ENCODE results near the gene INPP5A.

The INPP5A gene

GRCh38 chr10:132564249-132564605 is 26.6 kb downstream of the INPP5A start:
- no peak for DNase-seq (ENCODE audit: low read depth)
- no peak overlapping the region for H3K4me3 ChIP-seq (replicated peaks; ENCODE audit: low read depth, low read length)
- TF ChIP-seq, protein P1, sequence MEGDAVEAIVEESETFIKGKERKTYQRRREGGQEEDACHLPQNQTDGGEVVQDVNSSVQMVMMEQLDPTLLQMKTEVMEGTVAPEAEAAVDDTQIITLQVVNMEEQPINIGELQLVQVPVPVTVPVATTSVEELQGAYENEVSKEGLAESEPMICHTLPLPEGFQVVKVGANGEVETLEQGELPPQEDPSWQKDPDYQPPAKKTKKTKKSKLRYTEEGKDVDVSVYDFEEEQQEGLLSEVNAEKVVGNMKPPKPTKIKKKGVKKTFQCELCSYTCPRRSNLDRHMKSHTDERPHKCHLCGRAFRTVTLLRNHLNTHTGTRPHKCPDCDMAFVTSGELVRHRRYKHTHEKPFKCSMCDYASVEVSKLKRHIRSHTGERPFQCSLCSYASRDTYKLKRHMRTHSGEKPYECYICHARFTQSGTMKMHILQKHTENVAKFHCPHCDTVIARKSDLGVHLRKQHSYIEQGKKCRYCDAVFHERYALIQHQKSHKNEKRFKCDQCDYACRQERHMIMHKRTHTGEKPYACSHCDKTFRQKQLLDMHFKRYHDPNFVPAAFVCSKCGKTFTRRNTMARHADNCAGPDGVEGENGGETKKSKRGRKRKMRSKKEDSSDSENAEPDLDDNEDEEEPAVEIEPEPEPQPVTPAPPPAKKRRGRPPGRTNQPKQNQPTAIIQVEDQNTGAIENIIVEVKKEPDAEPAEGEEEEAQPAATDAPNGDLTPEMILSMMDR (IDR thresholded peaks at IDR 0.05; ENCODE audit: low read length, missing control alignments), result no peak

GRCh38 chr10:132564690-132565089 is 27.1 kb downstream of the INPP5A start:
- TF ChIP-seq, protein P1 (IDR thresholded peaks at IDR 0.05; ENCODE audit: low read length, missing control alignments), result no peak
- H3K4me3 ChIP-seq (replicated peaks; ENCODE audit: low read depth, low read length), result no peak overlapping the region
- no peak for DNase-seq (ENCODE audit: low read depth)

DNA sequence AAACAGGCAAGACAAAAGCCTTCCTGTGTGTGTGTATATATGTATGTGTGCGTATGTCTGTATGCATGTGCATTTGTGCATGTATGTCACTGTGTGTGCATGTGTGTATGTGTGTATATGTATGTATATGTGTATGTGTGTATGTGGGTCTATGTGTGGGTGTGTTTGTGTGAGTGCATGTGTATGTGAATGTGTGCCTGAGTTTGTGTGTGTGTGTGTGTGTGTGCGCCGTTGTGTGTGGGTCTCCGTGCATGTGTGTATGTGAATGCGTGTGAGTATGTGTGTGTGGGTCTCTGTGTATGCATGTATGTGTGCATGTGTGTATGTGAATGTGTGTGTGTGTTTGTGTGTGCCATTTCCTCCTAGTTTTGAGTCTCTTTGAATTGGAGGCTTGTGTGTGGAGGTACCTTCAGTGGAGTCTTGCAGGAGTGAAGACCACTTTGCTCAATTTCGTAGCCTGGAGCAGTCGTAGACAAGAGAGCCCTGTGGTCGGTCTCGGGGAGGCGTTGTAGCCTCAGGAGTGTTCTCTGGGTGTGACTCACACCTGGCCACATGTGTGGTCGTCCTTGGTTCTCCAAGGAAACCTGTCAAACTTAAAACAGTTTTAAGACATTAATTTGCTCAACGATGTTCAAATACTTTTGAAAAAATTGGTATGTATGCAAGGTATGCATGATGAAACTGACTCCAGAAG is 28.1 kb downstream of the INPP5A start:
- DNase-seq (ENCODE audit: low read depth), result no peak
- H3K4me3 ChIP-seq (replicated peaks; ENCODE audit: low read depth, low read length), result no peak overlapping the region
- TF ChIP-seq, protein P1 (IDR thresholded peaks at IDR 0.05; ENCODE audit: low read length, missing control alignments), result no peak

DNA sequence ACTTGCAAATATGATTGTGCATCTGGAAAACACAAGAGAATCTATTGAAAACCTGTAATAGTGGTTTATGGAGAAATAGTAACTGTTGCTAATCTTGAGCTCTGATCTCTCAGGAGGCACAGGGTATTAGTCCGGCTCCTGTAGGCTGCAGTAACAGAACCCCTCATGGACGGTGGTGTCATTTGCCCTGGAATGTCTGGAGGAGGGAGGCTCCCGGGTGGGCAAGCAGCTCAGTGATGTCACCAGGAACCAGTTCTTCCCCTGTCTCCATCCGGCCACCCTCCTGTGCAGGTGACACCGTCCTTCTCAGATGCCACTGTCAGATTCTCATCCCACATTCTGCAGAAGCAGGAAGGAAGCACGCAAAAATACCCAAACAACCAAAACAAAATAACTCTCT is 29.3 kb downstream of the INPP5A start:
- DNase-seq (ENCODE audit: low read depth), result no peak
- H3K4me3 ChIP-seq (replicated peaks; ENCODE audit: low read depth, low read length), result no peak overlapping the region
- TF ChIP-seq, protein P1 (IDR thresholded peaks at IDR 0.05; ENCODE audit: low read length, missing control alignments), result no peak

GRCh38 chr10:132570265-132570664 is 32.7 kb downstream of the INPP5A start:
- TF ChIP-seq, protein P1 (IDR thresholded peaks at IDR 0.05; ENCODE audit: low read length, missing control alignments), result no peak
- no peak for DNase-seq (ENCODE audit: low read depth)
- no peak overlapping the region for H3K4me3 ChIP-seq (replicated peaks; ENCODE audit: low read depth, low read length)

GRCh38 chr10:132570771-132571649 is 33.4 kb downstream of the INPP5A start:
- TF ChIP-seq, protein P1 (IDR thresholded peaks at IDR 0.05; ENCODE audit: low read length, missing control alignments), result no peak
- no peak for DNase-seq (ENCODE audit: low read depth)
- no peak overlapping the region for H3K4me3 ChIP-seq (replicated peaks; ENCODE audit: low read depth, low read length)
